GM23338 (cell line): ENCODE results near the gene LRMDA. TPM values are rescaled to one million over a fixed set of nuclear protein-coding genes. Genes with fewer than 3 reads are reported as not detected.

Experiments
- ATAC-seq: fragments of 200-7000 bp; cut with Tn5 transposase; 3 replicates; pipeline ENCODE4 v1.9.1; 2020
- DNase-seq: peaks from one replicate; pipeline ENCODE4 v3.0.0-alpha.2; 2015; ENCODE audit warnings: low spot score
- H2AFZ ChIP-seq: fragments of 200-600 bp; sonication (generic); 2 replicates; pipeline ENCODE4 v1.8.0; 2016; ENCODE audit warnings: antibody characterized with exemption, mild to moderate bottlenecking, moderate library complexity
- H3F3A ChIP-seq: fragments of 200-600 bp; sonication (generic); replicated peaks from 2 replicates; pipeline ENCODE4 v1.8.0; 2017; ENCODE audit warnings: antibody characterized with exemption, mixed run types, low read depth
- H3K27ac ChIP-seq: fragments of 200-600 bp; sonication (generic); 2 replicates; pipeline ENCODE4 v1.6.1; 2016; ENCODE audit warnings: low read depth
- H3K27me3 ChIP-seq: fragments of 200-600 bp; sonication (generic); 2 replicates; pipeline ENCODE4 v1.8.0; 2016; ENCODE audit warnings: mild to moderate bottlenecking, mixed run types, moderate library complexity; ENCODE audit not compliant: insufficient read depth
- H3K36me3 ChIP-seq: fragments of 200-600 bp; sonication (generic); 2 replicates; pipeline ENCODE4 v1.8.0; 2016; ENCODE audit warnings: mild to moderate bottlenecking; ENCODE audit not compliant: insufficient read depth
- H3K4me1 ChIP-seq: fragments of 200-600 bp; sonication (generic); 2 replicates; pipeline ENCODE4 v1.8.0; 2016; ENCODE audit warnings: mild to moderate bottlenecking, moderate library complexity; ENCODE audit not compliant: insufficient read depth
- H3K4me2 ChIP-seq: fragments of 200-600 bp; sonication (generic); 2 replicates; pipeline ENCODE4 v1.7.1; 2017; ENCODE audit warnings: mixed run types
- H3K4me3 ChIP-seq: fragments of 200-600 bp; sonication (generic); 2 replicates; pipeline ENCODE4 v1.6.1; 2016; ENCODE audit warnings: mixed run types
- H3K79me2 ChIP-seq: fragments of 200-600 bp; sonication (generic); replicated peaks from 2 replicates; pipeline ENCODE4 v1.8.0; 2017; ENCODE audit warnings: mild to moderate bottlenecking; ENCODE audit not compliant: insufficient read depth
- H3K9me2 ChIP-seq: fragments of 200-600 bp; sonication (generic); 2 replicates; pipeline ENCODE4 v1.8.0; 2017; ENCODE audit not compliant: insufficient read depth
- H4K20me1 ChIP-seq: fragments of 200-600 bp; sonication (generic); replicated peaks from 2 replicates; pipeline ENCODE4 v1.8.0; 2017; ENCODE audit warnings: mild to moderate bottlenecking; ENCODE audit not compliant: insufficient read depth
- H3K27ac Mint-ChIP-seq: 2 replicates; pipeline ENCODE4 v1.8.0; 2020; ENCODE audit warnings: inconsistent platforms, mild to moderate bottlenecking, moderate library complexity, mixed read lengths
- H3K27me3 Mint-ChIP-seq: 3 replicates; pipeline ENCODE4 v1.8.0; 2022; ENCODE audit warnings: low read depth, mild to moderate bottlenecking, moderate library complexity, mixed read lengths, inconsistent platforms; ENCODE audit not compliant: insufficient read depth, poor library complexity
- H3K36me3 Mint-ChIP-seq: 3 replicates; pipeline ENCODE4 v1.8.0; 2021; ENCODE audit warnings: low read depth, mild to moderate bottlenecking, inconsistent platforms, moderate library complexity, mixed read lengths
- H3K4me1 Mint-ChIP-seq: 3 replicates; pipeline ENCODE4 v1.8.0; 2020; ENCODE audit warnings: mild to moderate bottlenecking, inconsistent platforms, mixed read lengths
- H3K4me3 Mint-ChIP-seq: 3 replicates; pipeline ENCODE4 v1.8.0; 2021; ENCODE audit warnings: moderate library complexity, mild to moderate bottlenecking, inconsistent platforms, mixed read lengths
- H3K9me3 Mint-ChIP-seq: 3 replicates; pipeline ENCODE4 v1.8.0; 2020; ENCODE audit warnings: moderate library complexity, mild to moderate bottlenecking, inconsistent platforms, mixed read lengths
- CREB1 ChIP-seq: fragments of 250-450 bp; sonication (Bioruptor Pico); IDR thresholded peaks from 2 replicates; pipeline ENCODE4 v1.5.0; 2020; ENCODE audit warnings: low read depth, mild to moderate bottlenecking, moderate library complexity
- EZH2 ChIP-seq: fragments of 200-600 bp; sonication (generic); IDR thresholded peaks from one replicate; pipeline ENCODE4 v1.8.0; 2017; ENCODE audit warnings: antibody characterized with exemption, mild to moderate bottlenecking, low read depth; ENCODE audit not compliant: unreplicated experiment
- EZH2phosphoT487 ChIP-seq: fragments of 200-600 bp; sonication (generic); IDR thresholded peaks from one replicate; pipeline ENCODE4 v1.8.1; 2018; ENCODE audit warnings: antibody characterized with exemption; ENCODE audit not compliant: unreplicated experiment
- JUNB ChIP-seq: IDR thresholded peaks from one replicate; pipeline ENCODE4 v1.6.1; 2016; ENCODE audit warnings: antibody characterized with exemption; ENCODE audit not compliant: unreplicated experiment
- NANOG ChIP-seq: IDR thresholded peaks from 2 replicates; pipeline ENCODE4 v1.6.1; 2016; ENCODE audit warnings: antibody characterized with exemption, borderline replicate concordance
- POLR2AphosphoS5 ChIP-seq: IDR thresholded peaks from 2 replicates; pipeline ENCODE4 v1.6.1; 2016; ENCODE audit warnings: antibody characterized with exemption, low read depth
- STAT1 ChIP-seq: IDR thresholded peaks from one replicate; pipeline ENCODE4 v1.6.1; 2016; ENCODE audit warnings: antibody characterized with exemption; ENCODE audit not compliant: unreplicated experiment
- ZNF114 ChIP-seq: fragments of 250-450 bp; sonication (Bioruptor Pico); IDR thresholded peaks from 2 replicates; pipeline ENCODE4 v1.5.0; 2020; ENCODE audit warnings: mild to moderate bottlenecking, moderate library complexity
- ZNF331 ChIP-seq: fragments of 250-450 bp; sonication (Bioruptor Pico); IDR thresholded peaks from 2 replicates; pipeline ENCODE4 v1.5.0; 2020; ENCODE audit warnings: low read depth, mild to moderate bottlenecking, moderate library complexity
- polyA plus RNA-seq: library from polyadenylated mRNA; unstranded; fragments of >200 nt; fragmentation: Nextera tagmentation; extraction: Ambion mirVana; gene quantifications from 2 replicates; pipeline ENCODE4 v1.2.1, GENCODE V29; 2016
- total RNA-seq: library from RNA; depleted of rRNA; stranded (reverse); fragments of >200 nt; shearing (Covaris generic); gene quantifications from 2 replicates; pipeline ENCODE4 v1.2.3, GENCODE V29; 2014
- TF ChIP-seq, protein P1 (sequence below): IDR thresholded peaks from one replicate; pipeline ENCODE4 v1.6.1; 2018; ENCODE audit warnings: antibody characterized with exemption; ENCODE audit not compliant: unreplicated experiment
- TF ChIP-seq, protein P2 (sequence below): fragments of 250-450 bp; sonication (Bioruptor Pico); IDR thresholded peaks from 2 replicates; pipeline ENCODE4 v1.5.0; 2020; ENCODE audit warnings: mild to moderate bottlenecking, moderate library complexity
- TF ChIP-seq, protein P3 (sequence below), 2 experiments: fragments of 200-600 bp in 1 of 2; sonication (generic) in 1 of 2; conservative IDR thresholded peaks; 2 replicates each; pipeline versions ENCODE4 v1.5.1 to v1.6.1; 2016 to 2017; ENCODE audit warnings: antibody characterized with exemption in 2 of 2, low read depth in 2 of 2, mild to moderate bottlenecking in 2 of 2, moderate library complexity in 1 of 2
- TF ChIP-seq, protein P4 (sequence below): IDR thresholded peaks from 2 replicates; pipeline ENCODE4 v1.6.1; 2016; ENCODE audit warnings: antibody characterized with exemption

The LRMDA gene
- total and polyA plus RNA-seq, 2 experiments from 2014 or later, result 0.90 to 1.8 TPM

DNA sequence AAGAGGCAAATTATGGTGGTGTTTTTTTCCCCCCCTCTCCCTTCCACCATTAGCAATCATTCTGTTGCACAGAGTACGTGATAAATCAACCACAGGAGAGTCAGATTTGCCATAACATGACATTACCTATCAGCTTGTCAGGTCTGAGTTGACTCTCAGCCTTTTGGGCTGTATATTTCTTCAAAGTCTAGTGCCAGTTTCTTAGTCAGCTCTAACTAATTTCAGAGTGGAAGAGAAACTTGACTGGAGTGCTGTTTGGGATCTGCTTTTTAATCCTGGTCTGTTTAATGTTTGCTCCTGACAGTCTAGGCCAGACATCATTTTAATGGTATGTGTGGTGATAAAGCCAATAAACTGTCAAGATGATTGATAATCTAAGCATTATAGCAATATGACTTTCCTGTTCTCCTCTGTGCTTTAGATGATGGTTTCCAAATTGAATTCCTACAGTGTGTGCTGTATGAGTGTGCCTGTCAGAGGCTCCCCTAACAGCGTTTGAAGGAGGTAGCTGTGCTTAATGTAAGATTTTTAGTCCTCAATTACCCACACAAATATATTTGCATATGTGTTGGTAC is 76.9 kb downstream of the LRMDA start:
- no peak overlapping the region for H3K4me2 ChIP-seq

More for the DNA sequence above, 76.9 kb downstream of the LRMDA start:
- TF ChIP-seq ZNF114, result no peak
- TF ChIP-seq POLR2AphosphoS5, result no peak
- TF ChIP-seq ZNF331, result no peak
- TF ChIP-seq EZH2phosphoT487, result no peak
- TF ChIP-seq, protein P1, sequence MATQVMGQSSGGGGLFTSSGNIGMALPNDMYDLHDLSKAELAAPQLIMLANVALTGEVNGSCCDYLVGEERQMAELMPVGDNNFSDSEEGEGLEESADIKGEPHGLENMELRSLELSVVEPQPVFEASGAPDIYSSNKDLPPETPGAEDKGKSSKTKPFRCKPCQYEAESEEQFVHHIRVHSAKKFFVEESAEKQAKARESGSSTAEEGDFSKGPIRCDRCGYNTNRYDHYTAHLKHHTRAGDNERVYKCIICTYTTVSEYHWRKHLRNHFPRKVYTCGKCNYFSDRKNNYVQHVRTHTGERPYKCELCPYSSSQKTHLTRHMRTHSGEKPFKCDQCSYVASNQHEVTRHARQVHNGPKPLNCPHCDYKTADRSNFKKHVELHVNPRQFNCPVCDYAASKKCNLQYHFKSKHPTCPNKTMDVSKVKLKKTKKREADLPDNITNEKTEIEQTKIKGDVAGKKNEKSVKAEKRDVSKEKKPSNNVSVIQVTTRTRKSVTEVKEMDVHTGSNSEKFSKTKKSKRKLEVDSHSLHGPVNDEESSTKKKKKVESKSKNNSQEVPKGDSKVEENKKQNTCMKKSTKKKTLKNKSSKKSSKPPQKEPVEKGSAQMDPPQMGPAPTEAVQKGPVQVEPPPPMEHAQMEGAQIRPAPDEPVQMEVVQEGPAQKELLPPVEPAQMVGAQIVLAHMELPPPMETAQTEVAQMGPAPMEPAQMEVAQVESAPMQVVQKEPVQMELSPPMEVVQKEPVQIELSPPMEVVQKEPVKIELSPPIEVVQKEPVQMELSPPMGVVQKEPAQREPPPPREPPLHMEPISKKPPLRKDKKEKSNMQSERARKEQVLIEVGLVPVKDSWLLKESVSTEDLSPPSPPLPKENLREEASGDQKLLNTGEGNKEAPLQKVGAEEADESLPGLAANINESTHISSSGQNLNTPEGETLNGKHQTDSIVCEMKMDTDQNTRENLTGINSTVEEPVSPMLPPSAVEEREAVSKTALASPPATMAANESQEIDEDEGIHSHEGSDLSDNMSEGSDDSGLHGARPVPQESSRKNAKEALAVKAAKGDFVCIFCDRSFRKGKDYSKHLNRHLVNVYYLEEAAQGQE, result no peak
- TF ChIP-seq, protein P2, sequence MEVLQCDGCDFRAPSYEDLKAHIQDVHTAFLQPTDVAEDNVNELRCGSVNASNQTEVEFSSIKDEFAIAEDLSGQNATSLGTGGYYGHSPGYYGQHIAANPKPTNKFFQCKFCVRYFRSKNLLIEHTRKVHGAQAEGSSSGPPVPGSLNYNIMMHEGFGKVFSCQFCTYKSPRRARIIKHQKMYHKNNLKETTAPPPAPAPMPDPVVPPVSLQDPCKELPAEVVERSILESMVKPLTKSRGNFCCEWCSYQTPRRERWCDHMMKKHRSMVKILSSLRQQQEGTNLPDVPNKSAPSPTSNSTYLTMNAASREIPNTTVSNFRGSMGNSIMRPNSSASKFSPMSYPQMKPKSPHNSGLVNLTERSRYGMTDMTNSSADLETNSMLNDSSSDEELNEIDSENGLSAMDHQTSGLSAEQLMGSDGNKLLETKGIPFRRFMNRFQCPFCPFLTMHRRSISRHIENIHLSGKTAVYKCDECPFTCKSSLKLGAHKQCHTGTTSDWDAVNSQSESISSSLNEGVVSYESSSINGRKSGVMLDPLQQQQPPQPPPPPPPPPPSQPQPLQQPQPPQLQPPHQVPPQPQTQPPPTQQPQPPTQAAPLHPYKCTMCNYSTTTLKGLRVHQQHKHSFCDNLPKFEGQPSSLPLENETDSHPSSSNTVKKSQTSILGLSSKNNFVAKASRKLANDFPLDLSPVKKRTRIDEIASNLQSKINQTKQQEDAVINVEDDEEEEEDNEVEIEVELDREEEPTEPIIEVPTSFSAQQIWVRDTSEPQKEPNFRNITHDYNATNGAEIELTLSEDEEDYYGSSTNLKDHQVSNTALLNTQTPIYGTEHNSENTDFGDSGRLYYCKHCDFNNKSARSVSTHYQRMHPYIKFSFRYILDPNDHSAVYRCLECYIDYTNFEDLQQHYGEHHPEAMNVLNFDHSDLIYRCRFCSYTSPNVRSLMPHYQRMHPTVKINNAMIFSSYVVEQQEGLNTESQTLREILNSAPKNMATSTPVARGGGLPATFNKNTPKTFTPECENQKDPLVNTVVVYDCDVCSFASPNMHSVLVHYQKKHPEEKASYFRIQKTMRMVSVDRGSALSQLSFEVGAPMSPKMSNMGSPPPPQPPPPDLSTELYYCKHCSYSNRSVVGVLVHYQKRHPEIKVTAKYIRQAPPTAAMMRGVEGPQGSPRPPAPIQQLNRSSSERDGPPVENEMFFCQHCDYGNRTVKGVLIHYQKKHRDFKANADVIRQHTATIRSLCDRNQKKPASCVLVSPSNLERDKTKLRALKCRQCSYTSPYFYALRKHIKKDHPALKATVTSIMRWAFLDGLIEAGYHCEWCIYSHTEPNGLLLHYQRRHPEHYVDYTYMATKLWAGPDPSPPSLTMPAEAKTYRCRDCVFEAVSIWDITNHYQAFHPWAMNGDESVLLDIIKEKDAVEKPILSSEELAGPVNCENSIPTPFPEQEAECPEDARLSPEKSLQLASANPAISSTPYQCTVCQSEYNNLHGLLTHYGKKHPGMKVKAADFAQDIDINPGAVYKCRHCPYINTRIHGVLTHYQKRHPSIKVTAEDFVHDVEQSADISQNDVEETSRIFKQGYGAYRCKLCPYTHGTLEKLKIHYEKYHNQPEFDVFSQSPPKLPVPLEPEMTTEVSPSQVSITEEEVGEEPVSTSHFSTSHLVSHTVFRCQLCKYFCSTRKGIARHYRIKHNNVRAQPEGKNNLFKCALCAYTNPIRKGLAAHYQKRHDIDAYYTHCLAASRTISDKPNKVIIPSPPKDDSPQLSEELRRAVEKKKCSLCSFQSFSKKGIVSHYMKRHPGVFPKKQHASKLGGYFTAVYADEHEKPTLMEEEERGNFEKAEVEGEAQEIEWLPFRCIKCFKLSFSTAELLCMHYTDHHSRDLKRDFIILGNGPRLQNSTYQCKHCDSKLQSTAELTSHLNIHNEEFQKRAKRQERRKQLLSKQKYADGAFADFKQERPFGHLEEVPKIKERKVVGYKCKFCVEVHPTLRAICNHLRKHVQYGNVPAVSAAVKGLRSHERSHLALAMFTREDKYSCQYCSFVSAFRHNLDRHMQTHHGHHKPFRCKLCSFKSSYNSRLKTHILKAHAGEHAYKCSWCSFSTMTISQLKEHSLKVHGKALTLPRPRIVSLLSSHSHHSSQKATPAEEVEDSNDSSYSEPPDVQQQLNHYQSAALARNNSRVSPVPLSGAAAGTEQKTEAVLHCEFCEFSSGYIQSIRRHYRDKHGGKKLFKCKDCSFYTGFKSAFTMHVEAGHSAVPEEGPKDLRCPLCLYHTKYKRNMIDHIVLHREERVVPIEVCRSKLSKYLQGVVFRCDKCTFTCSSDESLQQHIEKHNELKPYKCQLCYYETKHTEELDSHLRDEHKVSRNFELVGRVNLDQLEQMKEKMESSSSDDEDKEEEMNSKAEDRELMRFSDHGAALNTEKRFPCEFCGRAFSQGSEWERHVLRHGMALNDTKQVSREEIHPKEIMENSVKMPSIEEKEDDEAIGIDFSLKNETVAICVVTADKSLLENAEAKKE, result no peak
- no peak for TF ChIP-seq EZH2
- TF ChIP-seq NANOG, result no peak
- TF ChIP-seq CREB1 (CRISPR knock-in tag), result no peak
- no peak for TF ChIP-seq STAT1
- TF ChIP-seq, protein P3, sequence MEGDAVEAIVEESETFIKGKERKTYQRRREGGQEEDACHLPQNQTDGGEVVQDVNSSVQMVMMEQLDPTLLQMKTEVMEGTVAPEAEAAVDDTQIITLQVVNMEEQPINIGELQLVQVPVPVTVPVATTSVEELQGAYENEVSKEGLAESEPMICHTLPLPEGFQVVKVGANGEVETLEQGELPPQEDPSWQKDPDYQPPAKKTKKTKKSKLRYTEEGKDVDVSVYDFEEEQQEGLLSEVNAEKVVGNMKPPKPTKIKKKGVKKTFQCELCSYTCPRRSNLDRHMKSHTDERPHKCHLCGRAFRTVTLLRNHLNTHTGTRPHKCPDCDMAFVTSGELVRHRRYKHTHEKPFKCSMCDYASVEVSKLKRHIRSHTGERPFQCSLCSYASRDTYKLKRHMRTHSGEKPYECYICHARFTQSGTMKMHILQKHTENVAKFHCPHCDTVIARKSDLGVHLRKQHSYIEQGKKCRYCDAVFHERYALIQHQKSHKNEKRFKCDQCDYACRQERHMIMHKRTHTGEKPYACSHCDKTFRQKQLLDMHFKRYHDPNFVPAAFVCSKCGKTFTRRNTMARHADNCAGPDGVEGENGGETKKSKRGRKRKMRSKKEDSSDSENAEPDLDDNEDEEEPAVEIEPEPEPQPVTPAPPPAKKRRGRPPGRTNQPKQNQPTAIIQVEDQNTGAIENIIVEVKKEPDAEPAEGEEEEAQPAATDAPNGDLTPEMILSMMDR (conservative IDR thresholded peaks at IDR 0.05; ENCODE audit: low read depth in 2 of 2), result no peak
- TF ChIP-seq JUNB, result no peak
- TF ChIP-seq, protein P4, sequence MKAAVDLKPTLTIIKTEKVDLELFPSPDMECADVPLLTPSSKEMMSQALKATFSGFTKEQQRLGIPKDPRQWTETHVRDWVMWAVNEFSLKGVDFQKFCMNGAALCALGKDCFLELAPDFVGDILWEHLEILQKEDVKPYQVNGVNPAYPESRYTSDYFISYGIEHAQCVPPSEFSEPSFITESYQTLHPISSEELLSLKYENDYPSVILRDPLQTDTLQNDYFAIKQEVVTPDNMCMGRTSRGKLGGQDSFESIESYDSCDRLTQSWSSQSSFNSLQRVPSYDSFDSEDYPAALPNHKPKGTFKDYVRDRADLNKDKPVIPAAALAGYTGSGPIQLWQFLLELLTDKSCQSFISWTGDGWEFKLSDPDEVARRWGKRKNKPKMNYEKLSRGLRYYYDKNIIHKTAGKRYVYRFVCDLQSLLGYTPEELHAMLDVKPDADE, result no peak
- no peak overlapping the region for H3K27ac ChIP-seq
- H3K27me3 ChIP-seq, result no peaks in the 10 kb centered on the region
- H3K27me3 Mint-ChIP-seq, result peaks cover 9% of the 10 kb centered on the region
- peaks cover 10% of the 10 kb centered on the region; the same call in 1 of the 2 replicates for H3K9me2 ChIP-seq
- H3K36me3 Mint-ChIP-seq, result no peaks in the 10 kb centered on the region
- H3K4me3 ChIP-seq, result no peak overlapping the region
- ATAC-seq (no peak), DNase-seq (no peak)
- no peaks in the 10 kb centered on the region for H4K20me1 ChIP-seq
- no peak overlapping the region for H2AFZ ChIP-seq
- H3K4me1 ChIP-seq, result peaks cover 10% of the 10 kb centered on the region; the same call in 1 of the 2 replicates
- H3K9me3 Mint-ChIP-seq, result no peaks in the 10 kb centered on the region
- H3F3A ChIP-seq, result no peaks in the 10 kb centered on the region
- H3K36me3 ChIP-seq, result no peaks in the 10 kb centered on the region
- H3K4me3 Mint-ChIP-seq, result no peak overlapping the region
- H3K4me1 Mint-ChIP-seq, result peaks cover 18% of the 10 kb centered on the region
- no peak overlapping the region for H3K27ac Mint-ChIP-seq
- no peaks in the 10 kb centered on the region for H3K79me2 ChIP-seq
